ENCODE measurements around the gene SLC38A3. TPM values are rescaled to one million over a fixed set of nuclear protein-coding genes. Genes with fewer than 3 reads are reported as not detected.

Gene SLC38A3
- total and polyA plus RNA-seq, 2 donors (not counting 1 experiment from before 2014, with no cell fraction given), result not detected

GRCh38 chr3:50268276-50268675 is 63.2 kb downstream of the SLC38A3 start:
- H3K9me3 ChIP-seq (ENCODE audit: control extremely low read depth in 1 of 3, control insufficient read depth in 2 of 3, insufficient read depth in 1 of 3, low read length in 2 of 3), result no peaks in the 10 kb centered on the region
- intact Hi-C loops (cut with micrococcal nuclease), result no loop called here
- ChIA-PET POLR2A (no interaction called here), CTCF (interaction anchor here (0.7 to 2.4 kb wide), 4 partner anchors 9 to 76 kb away, joined by 3 to 12 read pairs (median 4); no protein-coding TSS in a partner anchor)
- peaks cover 0 to 37% (median 6%) of the 10 kb centered on the region in 4 experiments for H3K27me3 ChIP-seq (replicated peaks in 1 of 4; ENCODE audit: control extremely low read depth in 1 of 4, control insufficient read depth in 3 of 4, insufficient read depth in 4 of 4, low read length in 3 of 4)
- TF ChIP-seq CTCF (IDR thresholded peaks at IDR 0.05) (no peak), EZH2 (IDR thresholded peaks at IDR 0.05; ENCODE audit: borderline replicate concordance, insufficient read depth, low read depth, low read length, poor library complexity, severe bottlenecking) (no peak)
- H3K4me1 ChIP-seq (ENCODE audit: control insufficient read depth in 2 of 2, insufficient read depth in 2 of 2, low read length in 2 of 2), result peaks cover 4 to 7% of the 10 kb centered on the region in 2 donors
- no peak overlapping the region for H3K4me3 ChIP-seq (ENCODE audit: control extremely low read depth in 1 of 5, extremely low read depth in 1 of 5, insufficient read depth in 1 of 5, low read depth in 2 of 5, low read length in 4 of 5)
- Mint-ChIP-seq H3K4me1 (peaks cover 6% of the 10 kb centered on the region), H3K27me3 (peaks cover 22% of the 10 kb centered on the region), H3K4me3 (no peak overlapping the region), H3K27ac (no peak overlapping the region), H3K9me3 (ENCODE audit: insufficient read depth) (no peaks in the 10 kb centered on the region)
- DNase-seq, result no peak
- H3K36me3 ChIP-seq (replicated peaks in 1 of 2; ENCODE audit: control extremely low read depth in 1 of 2, control insufficient read depth in 1 of 2, extremely low read depth in 1 of 2, insufficient read depth in 2 of 2, low read length in 1 of 2), result no peaks in the 10 kb centered on the region
- no peak overlapping the region for H3K27ac ChIP-seq (ENCODE audit: low read length in 2 of 2)
- ATAC-seq (ENCODE audit: low read depth), result no peak
- no peaks in the 10 kb centered on the region for H4K20me1 ChIP-seq (ENCODE audit: control insufficient read depth, insufficient read depth, low read length, poor library complexity, severe bottlenecking)
- H3K4me2 ChIP-seq (replicated peaks; ENCODE audit: low read depth, low read length, poor library complexity, severe bottlenecking), result no peak overlapping the region
- H3K9ac ChIP-seq (ENCODE audit: low read length), result no peak overlapping the region
- no peak overlapping the region for H2AFZ ChIP-seq (ENCODE audit: insufficient read depth, low read depth, low read length, poor library complexity, severe bottlenecking)
- no peaks in the 10 kb centered on the region for H3K79me2 ChIP-seq (ENCODE audit: control insufficient read depth, insufficient read depth, low read length)
- WGBS (ENCODE audit: insufficient coverage), result 70% methylated on average over 3 of the region's 3 CpGs

GRCh38 chr3:50268703-50269451 is 63.8 kb downstream of the SLC38A3 start, which contains the start of gene SEMA3B:
SEMA3B (plus strand) TSS chr3:50269147; CDS start chr3:50269241, 94 bp downstream.
- Mint-ChIP-seq H3K4me3 (no peak within 1 kb of the TSS), H3K27ac (no peak within 1 kb of the TSS), H3K27me3 (peaks cover 23% of the 10 kb centered on the region), H3K4me1 (peaks cover 7% of the 10 kb centered on the region), H3K9me3 (ENCODE audit: insufficient read depth) (no peaks in the 10 kb centered on the region)
- DNase-seq, result no peak
- H3K9me3 ChIP-seq (ENCODE audit: control extremely low read depth in 1 of 3, control insufficient read depth in 2 of 3, insufficient read depth in 1 of 3, low read length in 2 of 3), result no peaks in the 10 kb centered on the region
- no peak within 1 kb of the TSS for H3K4me3 ChIP-seq (ENCODE audit: control extremely low read depth in 1 of 5, extremely low read depth in 1 of 5, insufficient read depth in 1 of 5, low read depth in 2 of 5, low read length in 4 of 5)
- H3K4me1 ChIP-seq (ENCODE audit: control insufficient read depth in 2 of 2, insufficient read depth in 2 of 2, low read length in 2 of 2), result peaks cover 9 to 13% of the 10 kb centered on the region in 2 donors
- no peak for TF ChIP-seq CTCF (IDR thresholded peaks at IDR 0.05)
- no peak for TF ChIP-seq EZH2 (IDR thresholded peaks at IDR 0.05; ENCODE audit: borderline replicate concordance, insufficient read depth, low read depth, low read length, poor library complexity, severe bottlenecking)
- no peaks in the 10 kb centered on the region for H3K36me3 ChIP-seq (replicated peaks in 1 of 2; ENCODE audit: control extremely low read depth in 1 of 2, control insufficient read depth in 1 of 2, extremely low read depth in 1 of 2, insufficient read depth in 2 of 2, low read length in 1 of 2)
- no peaks in the 10 kb centered on the region for H3K79me2 ChIP-seq (ENCODE audit: control insufficient read depth, insufficient read depth, low read length)
- WGBS (ENCODE audit: insufficient coverage), result 94% methylated on average over 18 of the region's 21 CpGs
- ATAC-seq (ENCODE audit: low read depth), result no peak
- no peak within 1 kb of the TSS for H2AFZ ChIP-seq (ENCODE audit: insufficient read depth, low read depth, low read length, poor library complexity, severe bottlenecking)
- H3K9ac ChIP-seq (ENCODE audit: low read length), result no peak within 1 kb of the TSS
- peaks cover 3% of the 10 kb centered on the region for H4K20me1 ChIP-seq (ENCODE audit: control insufficient read depth, insufficient read depth, low read length, poor library complexity, severe bottlenecking)
- POLR2A ChIA-PET, result no interaction called here
- H3K27ac ChIP-seq (ENCODE audit: low read length in 2 of 2), result no peak within 1 kb of the TSS
- intact Hi-C loops (cut with micrococcal nuclease), result no loop called here
- no peak within 1 kb of the TSS for H3K4me2 ChIP-seq (replicated peaks; ENCODE audit: low read depth, low read length, poor library complexity, severe bottlenecking)
- H3K27me3 ChIP-seq (replicated peaks in 1 of 4; ENCODE audit: control extremely low read depth in 1 of 4, control insufficient read depth in 3 of 4, insufficient read depth in 4 of 4, low read length in 3 of 4), result peaks cover 0 to 43% (median 8%) of the 10 kb centered on the region in 4 experiments
- CTCF ChIA-PET, result interaction anchor here (0.6 to 5.5 kb wide), 4 partner anchors 19 to 75 kb away, joined by 3 to 46 read pairs (median 8); partner anchors contain the start of gene GNAT1

Data from B cell (primary cell).